NCI-H526 treated with DMSO at 0.1 percent for 48 hours (cell line): Measurements from ENCODE around the gene CDK13.

ENCODE experiments used
- DNase-seq: peaks from one replicate; lab custom pipeline; 2025; lab: John Stamatoyannopoulos, UW

The CDK13 gene

DNA sequence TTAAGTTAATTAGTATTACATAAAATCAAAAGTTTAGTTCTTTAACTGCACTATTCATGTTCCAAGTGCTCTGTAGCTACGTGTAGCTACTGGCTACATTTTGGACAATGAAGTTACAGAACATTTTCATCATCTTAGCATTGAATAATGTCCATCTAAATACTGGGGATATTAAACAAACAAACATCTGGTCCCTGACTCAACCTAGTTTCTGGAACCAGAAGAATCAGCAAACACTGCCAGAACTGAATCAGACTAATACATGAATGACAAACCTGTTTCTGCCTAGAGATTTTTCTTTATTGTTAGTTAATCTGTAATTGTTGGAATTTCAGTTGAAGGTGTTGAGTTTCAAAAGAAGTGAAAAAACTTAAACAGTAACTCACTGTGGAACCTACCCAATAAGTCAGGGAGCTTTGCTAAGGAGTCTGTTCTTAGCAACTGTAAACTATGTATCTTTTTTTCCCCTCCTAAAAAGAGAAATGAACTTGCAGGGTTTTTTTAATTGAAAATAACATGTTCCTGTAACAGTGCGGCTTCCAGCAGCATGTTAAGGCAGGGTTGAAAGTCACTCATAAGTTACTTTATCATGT, 58.3 kb downstream of the CDK13 start:
- DNase-seq: no peak

DNA sequence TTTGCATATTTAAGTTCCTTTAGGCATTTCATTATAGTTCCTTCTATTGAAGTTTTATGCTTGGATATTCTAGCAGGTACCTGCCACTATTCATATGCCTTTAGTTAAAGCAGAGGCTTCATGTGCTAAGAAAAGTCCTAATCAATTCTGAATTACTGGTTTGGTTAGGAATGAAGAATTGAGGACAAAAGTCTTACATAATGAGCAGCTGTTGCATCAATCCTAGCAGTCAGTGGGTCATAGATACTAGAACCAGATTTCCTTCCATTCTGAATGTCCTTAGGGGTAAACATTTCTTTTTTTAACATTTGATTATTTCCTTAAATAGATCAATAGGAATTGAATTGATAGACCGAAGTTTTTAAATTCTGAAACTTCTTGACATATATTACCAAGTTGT, 59.2 kb downstream of the CDK13 start:
- DNase-seq: no peak

GRCh38 chr7:40014376-40014775, 64.3 kb downstream of the CDK13 start:
- DNase-seq: no peak

DNA sequence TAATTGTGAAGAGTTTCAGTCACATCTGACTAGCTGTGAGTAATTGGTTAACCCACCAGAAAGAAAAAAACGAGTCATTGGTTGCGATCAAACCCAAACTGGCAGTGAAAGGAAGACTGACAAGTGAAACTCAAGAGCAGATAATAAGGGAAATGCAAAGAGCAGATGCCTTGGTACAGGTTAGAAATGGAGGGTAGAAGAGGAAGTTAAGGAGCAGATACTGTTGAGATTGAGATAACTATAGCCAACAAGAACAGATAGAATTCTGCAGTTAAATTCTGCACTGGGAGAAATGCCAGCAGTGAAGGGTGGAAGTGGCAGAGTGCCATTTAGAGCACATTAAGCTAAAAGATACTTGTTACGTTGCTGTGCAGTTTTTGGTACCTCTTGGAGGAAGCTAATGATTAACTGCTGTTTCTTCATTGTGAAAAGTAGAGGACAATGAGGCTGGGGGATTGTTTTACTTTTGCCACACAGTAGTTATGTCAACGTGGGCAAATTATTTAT, 65.8 kb downstream of the CDK13 start:
- no peak for DNase-seq

DNA sequence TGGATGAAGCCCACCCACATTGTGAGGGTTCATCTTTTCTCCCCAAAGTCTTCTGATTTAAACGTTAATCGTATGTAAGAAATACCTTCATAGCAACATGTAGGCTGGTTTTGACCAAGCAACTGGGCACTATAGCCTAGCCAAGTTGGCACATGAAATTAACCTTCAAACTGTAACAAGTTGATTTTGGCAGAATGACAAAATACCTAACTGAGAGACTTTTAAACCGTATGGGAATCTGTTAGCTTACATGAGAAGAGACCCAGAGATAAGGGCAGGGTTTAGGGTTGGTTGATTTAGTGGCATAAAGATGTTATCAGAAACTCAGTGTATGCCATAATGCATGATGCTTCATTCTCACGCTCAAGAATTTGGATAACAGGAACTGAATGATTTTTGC, 69.5 kb downstream of the CDK13 start:
- no peak for DNase-seq

DNA sequence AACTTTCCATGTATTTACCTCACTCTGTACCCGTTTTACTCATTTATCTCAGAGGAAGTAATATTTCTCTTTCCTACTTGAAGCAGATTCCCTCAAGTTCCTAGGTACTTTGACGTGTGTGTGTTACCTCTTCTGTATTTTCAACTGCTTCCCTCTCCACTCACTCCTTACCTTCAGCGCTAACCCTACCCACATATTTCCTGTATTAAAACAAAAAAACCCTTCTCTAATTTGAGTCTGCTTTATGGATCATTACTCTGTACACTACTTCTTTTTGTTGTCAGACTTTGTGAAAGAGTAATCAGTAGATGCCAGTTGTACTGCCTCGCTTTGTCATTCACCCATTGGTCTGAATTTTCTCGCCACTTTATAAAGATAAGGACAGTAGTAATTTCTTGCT, 74.0 kb downstream of the CDK13 start:
- DNase-seq: no peak

GRCh38 chr7:40024841-40025240, 74.8 kb downstream of the CDK13 start:
- DNase-seq: no peak

DNA sequence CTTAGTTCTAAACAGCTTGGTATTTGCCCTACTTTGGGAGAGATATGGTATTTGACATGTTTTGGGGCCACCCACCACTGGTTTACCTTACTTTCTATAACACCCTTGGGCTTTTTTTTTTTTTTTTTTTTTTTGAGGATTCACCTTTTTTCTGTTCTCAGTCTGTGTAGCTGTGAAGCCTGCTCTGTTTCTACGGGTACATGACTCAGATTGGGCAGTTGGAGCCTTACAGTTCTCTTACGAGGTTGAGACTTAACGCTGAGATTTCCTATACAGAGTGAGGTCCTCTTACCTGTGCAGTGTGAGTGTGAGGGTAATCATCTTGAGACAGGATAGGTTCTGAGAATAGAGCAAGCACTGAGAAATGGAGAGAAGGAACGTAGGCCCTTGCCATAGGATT, 77.5 kb downstream of the CDK13 start:
- no peak for DNase-seq

DNA sequence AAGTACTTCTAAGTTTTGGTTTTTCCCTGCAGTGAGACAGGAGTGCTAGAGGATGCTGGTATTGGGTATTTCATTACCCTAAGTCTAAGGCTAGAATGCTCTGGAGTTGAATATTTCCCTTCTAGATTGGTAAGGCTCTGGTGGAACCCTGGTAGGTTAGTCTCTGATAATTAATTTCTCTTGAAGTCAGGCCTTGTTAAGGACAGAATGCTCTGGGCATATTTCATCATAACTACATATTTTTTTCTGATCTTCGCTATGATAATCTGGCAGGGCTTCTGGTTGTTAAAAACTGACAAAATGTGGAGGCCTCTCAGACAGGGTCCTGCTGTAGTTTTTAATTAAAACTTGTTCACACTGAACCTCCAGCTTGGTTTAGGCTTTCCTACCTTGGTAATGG, 83.8 kb downstream of the CDK13 start:
- no peak for DNase-seq

DNA sequence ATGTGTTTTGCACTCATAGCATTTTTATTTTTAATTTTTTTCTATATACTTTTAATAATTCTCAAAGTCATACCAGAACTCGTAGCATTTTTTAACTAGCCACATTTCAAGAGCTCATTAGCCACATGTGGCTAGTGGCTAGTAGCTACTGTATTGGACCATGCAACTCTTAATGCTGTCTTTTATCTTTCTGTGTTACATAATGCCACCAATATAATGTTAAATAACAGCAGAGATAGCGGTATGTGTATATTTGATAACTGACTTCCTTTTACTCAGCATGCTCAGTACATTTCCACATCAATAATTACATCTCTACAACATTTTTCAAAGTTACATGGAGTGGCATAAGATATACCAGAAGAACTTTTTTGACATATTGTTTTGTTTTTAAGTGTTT, 91.4 kb downstream of the CDK13 start:
- no peak for DNase-seq

DNA sequence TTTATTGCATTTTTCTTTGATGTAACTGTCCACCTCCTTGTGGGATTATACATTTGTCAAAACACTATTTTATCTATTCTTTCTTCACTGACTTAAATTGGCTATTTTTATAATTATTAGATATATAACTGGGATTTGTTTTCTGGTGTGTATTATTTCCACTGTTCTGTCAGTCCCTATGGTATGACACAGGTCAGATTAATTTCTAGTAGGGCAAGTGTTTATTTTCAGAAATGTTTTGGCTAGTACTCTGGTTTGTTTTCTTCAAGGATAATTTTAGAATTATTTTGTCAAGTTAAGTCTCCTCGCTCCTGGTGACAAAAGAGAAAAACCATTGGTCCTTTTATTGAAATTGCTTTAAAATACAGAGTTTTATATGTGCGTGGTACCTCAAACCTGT, 93.1 kb downstream of the CDK13 start:
- no peak for DNase-seq

- no peak for DNase-seq
Observed at GRCh38 chr7:40047661-40048060, 97.6 kb downstream of the CDK13 start.

- DNase-seq: no peak
Observed at GRCh38 chr7:40057292-40057691, 107.2 kb downstream of the CDK13 start.

GRCh38 chr7:40058026-40058425, 108.0 kb downstream of the CDK13 start:
- no peak for DNase-seq

DNA sequence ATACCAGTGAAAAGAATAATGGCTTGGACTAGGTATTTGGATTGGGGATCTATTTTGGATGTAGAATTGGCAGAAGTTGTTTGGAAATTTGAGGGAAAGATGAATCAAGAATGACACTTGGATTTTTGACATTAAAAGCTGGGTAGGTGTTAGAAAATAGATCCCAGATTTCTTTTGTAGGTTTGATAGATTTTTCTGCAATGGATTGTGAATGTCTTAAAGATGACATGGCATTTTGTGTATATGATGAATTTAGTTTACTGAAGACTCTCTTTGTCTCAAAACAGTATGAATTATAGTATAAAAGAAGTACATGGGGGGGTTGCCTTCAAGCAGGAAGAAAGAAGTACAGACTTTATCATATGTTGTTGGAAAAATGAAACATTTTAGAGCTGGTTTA, 108.6 kb downstream of the CDK13 start:
- DNase-seq: no peak

GRCh38 chr7:40059057-40059456, 109.0 kb downstream of the CDK13 start:
- DNase-seq: no peak

DNA sequence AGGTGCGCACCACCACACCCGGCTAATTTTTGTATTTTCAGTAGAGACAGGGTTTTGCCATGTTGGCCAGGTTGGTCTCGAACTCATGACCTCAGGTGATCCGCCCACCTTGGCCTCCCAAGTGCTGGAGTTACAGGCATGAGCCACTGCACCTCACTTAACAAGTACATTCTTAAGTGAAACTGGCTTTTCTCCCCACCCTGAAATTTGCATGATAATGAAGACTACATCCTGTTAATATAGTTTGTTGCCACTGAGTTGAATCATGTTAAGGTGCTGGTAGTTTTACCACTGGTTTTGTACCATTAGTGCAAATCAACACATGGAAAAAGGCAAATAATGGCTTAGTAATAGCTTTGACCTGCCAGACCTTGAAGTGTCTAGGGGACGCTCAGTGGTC, 122.2 kb downstream of the CDK13 start:
- DNase-seq: no peak

GRCh38 chr7:40073239-40073638, 123.2 kb downstream of the CDK13 start:
- DNase-seq: no peak

GRCh38 chr7:40077849-40078248, 127.8 kb downstream of the CDK13 start:
- no peak for DNase-seq

DNA sequence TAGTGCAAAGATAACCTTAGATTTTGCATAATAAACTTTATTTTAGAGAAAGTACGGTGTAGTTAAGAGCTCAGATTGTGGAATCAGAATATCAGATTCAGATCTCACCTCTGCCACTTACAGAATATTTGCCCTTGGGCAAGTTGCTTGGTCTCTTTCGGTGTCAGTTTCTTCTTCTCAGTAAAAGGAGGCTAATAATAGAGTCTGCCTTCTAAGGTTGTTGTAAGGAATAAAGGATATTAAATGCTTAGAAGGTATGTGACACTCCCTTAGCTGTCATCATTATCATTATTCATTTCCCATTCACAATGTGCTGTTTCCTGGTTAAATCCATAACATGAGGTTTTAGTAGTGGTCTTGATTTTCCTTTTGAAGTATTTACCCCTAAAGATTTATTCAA, 142.1 kb downstream of the CDK13 start:
- DNase-seq: no peak

- no peak for DNase-seq
Observed at GRCh38 chr7:40093631-40094350, 143.7 kb downstream of the CDK13 start.

DNA sequence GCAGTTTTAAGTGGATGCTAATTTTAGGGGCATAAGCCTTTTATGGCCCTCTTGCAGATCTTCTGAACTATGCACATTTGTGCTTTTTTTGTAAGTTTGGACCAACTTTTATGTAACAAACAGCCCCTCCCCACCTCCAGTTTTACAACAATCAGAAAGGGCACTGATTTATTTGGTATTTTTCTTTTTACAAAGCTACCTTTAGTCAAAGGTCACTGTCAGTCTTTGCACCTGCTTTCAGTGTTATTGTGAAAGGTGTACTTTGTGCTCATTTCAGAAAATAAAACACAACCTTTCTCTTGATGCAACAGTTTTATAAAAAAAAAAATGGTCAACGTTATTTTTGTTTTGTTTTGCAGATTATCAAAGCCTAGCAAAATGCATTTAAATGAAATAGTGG, 145.2 kb downstream of the CDK13 start:
- no peak for DNase-seq

GRCh38 chr7:40095695-40096327, 145.8 kb downstream of the CDK13 start:
- DNase-seq: no peak
